Activated CD4-positive, CD25-positive, alpha-beta regulatory T cell (primary cell): ENCODE measurements around the gene CHRM5.
A peak's percentile ranks its signal among the peaks of the same experiment; 100 is the strongest.
"Not testable (repeated sequence)": the region's sequence is repeated elsewhere in the genome, so short reads cannot be mapped to it uniquely, and the experiment has no call there.

Experiments used
- DNase-seq, 4 experiments: peaks; one replicate each; lab custom pipeline; 2025; lab: John Stamatoyannopoulos, UW

The CHRM5 gene

GRCh38 chr15:33987444-33987843 lies 19.1 kb downstream of the CHRM5 start:
- DNase-seq = no peak

GRCh38 chr15:33988384-33988783 lies 20.1 kb downstream of the CHRM5 start:
- DNase-seq = no peak

GRCh38 chr15:33994005-33994615 lies 25.8 kb downstream of the CHRM5 start:
- DNase-seq = no peak

- not testable (repeated sequence) for DNase-seq
These were observed 27.4 kb downstream of the CHRM5 start for GRCh38 chr15:33995666-33996065.

- no peak for DNase-seq
These were observed 33.2 kb downstream of the CHRM5 start for GRCh38 chr15:34001536-34001935.

- DNase-seq = no peak
These were observed 38.1 kb downstream of the CHRM5 start for GRCh38 chr15:34006381-34006780.

- DNase-seq = no peak
These were observed 41.4 kb downstream of the CHRM5 start for GRCh38 chr15:34009656-34010055.

- DNase-seq = no peak
These were observed 42.6 kb downstream of the CHRM5 start for GRCh38 chr15:34010921-34011320.

- no peak for DNase-seq
These were observed 43.2 kb downstream of the CHRM5 start for GRCh38 chr15:34011481-34011880.

GRCh38 chr15:34012461-34013028 lies 44.2 kb downstream of the CHRM5 start:
- DNase-seq = no peak

- DNase-seq = no peak
These were observed 45.4 kb downstream of the CHRM5 start for GRCh38 chr15:34013746-34014145.

GRCh38 chr15:34014556-34014955 lies 46.3 kb downstream of the CHRM5 start:
- no peak for DNase-seq

- DNase-seq = no peak
These were observed 49.8 kb downstream of the CHRM5 start for GRCh38 chr15:34018021-34018645.

- not testable (repeated sequence) for DNase-seq
These were observed 50.4 kb downstream of the CHRM5 start for GRCh38 chr15:34018738-34019137.

- DNase-seq = no peak
These were observed 51.2 kb downstream of the CHRM5 start for GRCh38 chr15:34019369-34019990.

- DNase-seq = no peak
These were observed 55.6 kb downstream of the CHRM5 start for GRCh38 chr15:34023907-34024306.

GRCh38 chr15:34025252-34025651 lies 57.0 kb downstream of the CHRM5 start:
- no peak for DNase-seq

- no peak for DNase-seq
These were observed 59.3 kb downstream of the CHRM5 start for GRCh38 chr15:34027606-34028005.

- DNase-seq = no peak
These were observed 63.9 kb downstream of the CHRM5 start for GRCh38 chr15:34031987-34032760.

GRCh38 chr15:34038023-34038870 lies 70.0 kb downstream of the CHRM5 start:
- DNase-seq = peak; percentile 43 to 57 (median 48)
